HG03108 (cell line): ENCODE data around the gene SORBS1.

Experiments
- ATAC-seq: cut with Tn5 transposase; IDR thresholded peaks from one replicate; pipeline ENCODE4 v1.9.1; 2021; ENCODE audit warnings: moderate library complexity; ENCODE audit not compliant: unreplicated experiment

Gene SORBS1

DNA sequence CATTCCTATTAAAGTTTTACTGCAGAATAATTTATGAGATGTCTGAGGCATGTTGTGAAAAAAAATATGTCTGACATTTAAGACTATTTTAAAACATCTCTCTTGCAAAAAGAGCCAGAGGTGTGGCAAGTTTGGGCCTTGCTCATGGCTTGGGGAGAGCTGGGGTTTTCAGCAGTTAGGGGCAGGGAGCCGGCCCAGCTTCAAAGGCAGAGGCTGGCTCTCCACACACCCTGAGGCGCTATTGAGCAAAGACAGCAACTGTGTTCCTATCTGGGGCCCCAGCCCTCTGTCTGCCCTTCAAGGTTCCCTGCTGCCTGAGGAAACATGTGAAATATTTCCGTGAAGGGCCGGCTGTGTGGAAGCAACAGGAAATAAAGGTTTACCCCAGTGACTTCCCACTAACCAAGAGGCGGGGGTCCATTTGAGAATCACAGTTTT lies 94.0 kb downstream of the SORBS1 start:
- ATAC-seq, result no peak

DNA sequence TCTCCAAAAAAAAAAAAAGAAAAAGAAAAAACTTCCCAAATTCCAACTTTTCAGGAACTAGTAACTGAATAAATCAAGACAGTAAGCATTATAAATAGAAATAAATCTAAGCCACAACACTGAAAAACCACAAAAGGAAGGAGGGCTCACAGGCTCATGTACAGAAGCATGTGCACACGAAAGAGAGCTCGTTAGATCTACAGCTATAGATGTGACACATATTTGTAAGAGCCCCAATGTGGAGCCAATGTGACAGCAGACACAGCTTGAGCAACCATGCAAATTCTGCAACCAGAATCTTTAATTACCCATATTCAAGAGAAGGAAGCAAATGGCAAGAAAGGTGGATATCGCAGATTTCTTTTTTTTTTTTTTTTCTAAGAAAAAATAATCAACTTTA lies 94.7 kb downstream of the SORBS1 start:
- ATAC-seq, result no peak

DNA sequence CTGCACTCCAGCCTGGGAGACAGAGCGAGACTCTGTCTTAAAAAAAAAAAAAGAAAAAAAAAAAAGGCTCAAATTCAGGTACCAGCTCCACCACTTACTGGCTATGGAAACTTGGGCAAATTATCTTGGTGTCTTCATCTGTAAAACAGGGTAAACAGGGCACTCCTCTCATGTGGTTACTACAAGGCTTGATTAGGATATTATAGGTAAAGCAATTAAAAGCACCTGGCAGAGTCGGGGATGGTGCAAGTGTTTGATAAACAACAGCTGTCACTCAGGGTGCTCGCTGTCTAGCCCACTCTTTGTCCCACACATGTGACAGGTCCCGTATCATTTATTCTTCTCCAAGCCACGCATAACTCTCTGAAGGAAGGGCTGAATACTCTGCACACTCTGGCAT lies 96.9 kb downstream of the SORBS1 start:
- no peak for ATAC-seq

DNA sequence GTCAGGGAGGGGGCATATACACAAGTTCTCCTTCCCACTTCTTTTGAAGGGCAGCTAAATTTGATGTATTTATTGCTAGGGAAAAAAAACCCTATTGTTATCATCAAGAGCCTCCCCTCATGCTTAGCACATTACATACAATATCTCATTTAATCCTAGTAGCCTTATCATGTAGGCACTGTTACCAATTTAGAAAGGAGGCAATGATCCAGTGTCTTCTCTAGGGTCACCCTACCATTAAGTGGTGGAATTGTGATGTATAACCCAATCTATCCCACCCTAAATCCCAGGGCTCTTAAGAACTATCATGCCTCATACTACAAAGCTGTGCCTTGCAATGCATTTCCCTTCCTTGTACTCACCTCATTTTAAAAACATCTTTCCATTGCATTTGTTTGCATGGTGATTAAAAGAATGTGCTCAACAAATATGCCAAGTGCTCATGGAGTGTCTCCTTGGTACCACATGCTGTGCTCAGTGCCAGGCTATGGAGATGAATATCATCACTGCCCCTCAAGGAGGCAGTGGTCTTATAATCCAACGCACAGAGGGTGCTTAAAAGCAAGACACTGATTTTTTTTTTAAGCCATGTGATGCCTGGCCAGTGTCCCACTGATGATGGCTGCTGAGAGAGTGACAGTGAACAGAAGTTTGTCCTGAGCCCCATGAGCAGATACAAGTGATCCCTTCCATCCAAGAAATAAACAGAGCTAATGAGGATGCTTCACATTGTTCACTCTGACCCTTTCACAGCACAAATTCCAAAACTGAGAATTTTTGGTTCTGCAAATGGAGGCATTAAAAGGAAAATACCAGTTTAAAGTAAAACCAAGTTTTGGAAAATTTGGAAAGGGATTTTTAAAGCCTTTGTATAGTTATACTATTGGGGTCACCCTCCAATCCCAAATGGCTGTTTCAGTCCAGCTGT lies 98.2 kb downstream of the SORBS1 start:
- no peak for ATAC-seq

GRCh38 chr10:95461611-95462010 lies 99.6 kb downstream of the SORBS1 start:
- no peak for ATAC-seq

DNA sequence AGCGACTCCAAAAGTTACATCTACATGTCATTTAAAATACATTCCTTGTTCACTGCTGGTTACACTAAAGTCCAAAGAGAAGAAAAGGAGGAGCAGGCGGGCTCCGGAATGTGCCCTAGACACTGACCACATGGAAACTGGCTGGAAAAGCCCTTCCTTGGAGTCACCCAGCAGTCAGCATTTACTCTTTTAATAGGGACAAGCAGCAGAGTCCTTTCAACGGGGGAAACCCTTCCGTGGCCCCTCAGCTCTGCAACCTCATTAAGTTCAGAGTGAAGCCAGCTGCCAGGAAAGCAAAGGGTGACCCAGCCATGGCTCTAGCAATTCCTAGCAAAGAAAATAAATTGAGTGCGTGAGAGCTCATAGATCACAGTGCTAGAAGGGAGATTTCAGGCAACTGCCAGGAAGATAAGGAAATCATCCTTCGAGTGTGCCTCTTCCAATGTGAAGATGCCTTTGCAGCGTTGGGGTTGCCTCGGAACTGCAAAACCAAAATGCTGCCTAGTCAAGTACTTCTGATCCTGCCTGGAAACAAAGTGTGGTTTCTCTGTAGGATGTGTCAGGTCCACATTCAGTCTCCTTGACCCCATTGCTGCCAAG lies 101.6 kb downstream of the SORBS1 start:
- ATAC-seq, result no peak

DNA sequence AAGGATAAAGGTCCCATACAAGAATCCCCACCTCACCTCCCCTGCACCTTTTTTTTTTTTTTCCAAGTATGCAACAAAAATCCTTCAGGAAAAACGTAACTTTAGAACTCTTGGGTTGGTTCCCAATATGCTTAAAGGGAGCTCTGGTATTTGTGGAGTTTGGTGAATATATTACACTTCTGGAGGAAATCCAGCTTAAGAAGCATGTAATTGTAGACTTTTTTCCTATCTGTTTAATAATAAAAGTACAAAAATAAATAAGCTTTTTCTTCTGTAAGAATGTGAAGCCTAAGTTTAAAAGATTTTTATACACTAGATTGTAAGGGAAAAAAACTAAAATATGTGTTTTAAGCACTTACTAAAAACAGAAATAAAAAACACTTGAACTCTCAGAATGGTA lies 102.3 kb downstream of the SORBS1 start:
- ATAC-seq, result no peak

DNA sequence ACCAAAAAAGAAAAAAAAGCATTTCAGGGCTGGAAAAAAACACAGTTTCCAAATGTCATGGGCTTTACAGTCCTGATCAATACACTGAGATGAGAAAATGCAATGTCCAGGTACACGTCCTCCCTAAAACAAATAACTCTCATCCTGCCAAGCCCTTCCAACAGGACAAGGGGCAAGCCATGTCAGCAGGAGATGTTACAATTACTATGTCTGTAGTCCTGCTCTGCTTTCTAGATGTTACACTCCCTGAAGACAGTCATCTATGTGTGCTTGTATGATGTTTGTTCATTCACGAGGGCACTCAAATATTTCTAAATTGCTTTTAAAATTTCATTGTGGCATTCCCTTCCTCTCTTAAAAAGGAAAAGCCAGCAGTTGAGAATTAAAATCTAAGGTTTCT lies 103.2 kb downstream of the SORBS1 start:
- no peak for ATAC-seq

- no peak for ATAC-seq
Measured at GRCh38 chr10:95457319-95457886, 103.8 kb downstream of the SORBS1 start.

GRCh38 chr10:95456516-95456915 lies 104.7 kb downstream of the SORBS1 start:
- ATAC-seq, result no peak

DNA sequence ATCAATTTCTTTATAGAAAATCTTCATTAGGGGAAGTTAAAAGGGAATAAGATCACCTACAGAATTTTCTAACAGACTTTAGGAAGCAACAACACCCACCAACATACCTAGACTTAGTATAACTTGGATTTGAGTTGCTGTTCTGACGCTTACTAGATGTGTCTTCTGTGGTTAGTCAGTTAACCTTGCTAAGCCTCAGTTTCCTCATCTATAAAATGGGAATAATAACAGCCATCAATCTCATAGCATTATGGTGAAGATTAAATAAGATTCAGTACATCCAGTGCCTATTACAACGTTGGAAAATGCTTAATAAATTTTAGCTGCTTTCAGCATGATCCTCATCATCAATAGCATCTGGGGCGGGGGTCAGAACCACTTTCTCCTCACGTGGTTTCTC lies 106.2 kb downstream of the SORBS1 start:
- ATAC-seq, result no peak

DNA sequence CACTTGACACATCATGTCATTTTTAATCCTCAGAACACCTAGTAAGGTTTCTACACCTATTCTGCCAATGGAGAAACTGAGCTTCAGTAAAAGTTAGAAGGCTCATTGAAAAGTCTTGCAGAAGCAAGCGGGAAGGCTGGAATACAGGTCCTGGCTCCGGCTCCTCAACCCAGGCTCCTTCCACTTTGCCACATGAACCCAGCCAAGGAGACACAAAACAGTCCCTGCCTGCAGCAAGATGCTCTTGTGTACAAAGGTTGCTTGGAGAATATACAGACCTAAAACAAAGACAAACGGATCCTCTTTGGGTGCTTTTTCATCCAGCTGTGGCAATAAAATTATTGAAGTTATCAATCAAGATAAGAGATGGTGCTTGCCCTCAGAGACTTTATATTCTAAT lies 106.8 kb downstream of the SORBS1 start:
- no peak for ATAC-seq

GRCh38 chr10:95451568-95452524 lies 109.3 kb downstream of the SORBS1 start:
- no peak for ATAC-seq

- no peak for ATAC-seq
Measured at GRCh38 chr10:95451150-95451549, 110.0 kb downstream of the SORBS1 start.

DNA sequence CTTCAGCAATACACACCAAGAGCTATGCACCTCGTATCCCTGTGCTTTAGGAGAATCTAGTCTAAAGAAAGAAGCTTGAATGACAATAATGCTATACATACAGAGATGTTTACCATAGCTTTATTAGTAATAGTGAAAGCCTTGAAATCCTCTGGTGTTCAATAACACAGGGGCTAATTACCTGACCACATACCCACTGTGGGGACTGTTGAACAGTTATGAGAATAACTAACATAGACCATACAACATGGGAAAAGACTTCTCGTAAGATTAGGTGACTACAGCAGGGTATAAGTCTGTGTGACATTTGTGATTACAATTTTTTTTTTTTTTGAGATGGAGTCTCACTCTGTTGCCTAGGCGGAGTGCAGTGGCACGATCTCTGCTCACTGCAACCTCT lies 111.0 kb downstream of the SORBS1 start:
- ATAC-seq, result no peak

DNA sequence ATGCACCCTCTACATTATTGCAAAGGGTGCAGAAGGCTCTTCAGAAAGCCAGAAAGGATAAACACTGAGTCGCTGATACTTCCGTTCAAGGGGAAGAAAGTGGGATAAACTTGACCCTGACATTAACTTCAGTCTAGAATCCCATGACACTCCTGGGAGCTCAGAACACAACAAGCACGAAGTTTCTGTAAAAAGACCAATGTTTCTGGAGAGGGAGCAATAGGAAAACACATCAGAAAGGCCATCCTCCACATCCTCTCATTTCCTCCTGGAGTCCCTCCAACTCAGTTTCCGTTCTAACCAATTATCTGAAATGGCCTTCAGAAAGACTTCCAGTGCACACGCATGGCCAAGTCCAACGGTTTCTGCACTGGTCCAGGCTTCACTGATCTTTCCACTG lies 113.5 kb downstream of the SORBS1 start:
- no peak for ATAC-seq

GRCh38 chr10:95445837-95446486 lies 115.2 kb downstream of the SORBS1 start:
- ATAC-seq, result no peak

DNA sequence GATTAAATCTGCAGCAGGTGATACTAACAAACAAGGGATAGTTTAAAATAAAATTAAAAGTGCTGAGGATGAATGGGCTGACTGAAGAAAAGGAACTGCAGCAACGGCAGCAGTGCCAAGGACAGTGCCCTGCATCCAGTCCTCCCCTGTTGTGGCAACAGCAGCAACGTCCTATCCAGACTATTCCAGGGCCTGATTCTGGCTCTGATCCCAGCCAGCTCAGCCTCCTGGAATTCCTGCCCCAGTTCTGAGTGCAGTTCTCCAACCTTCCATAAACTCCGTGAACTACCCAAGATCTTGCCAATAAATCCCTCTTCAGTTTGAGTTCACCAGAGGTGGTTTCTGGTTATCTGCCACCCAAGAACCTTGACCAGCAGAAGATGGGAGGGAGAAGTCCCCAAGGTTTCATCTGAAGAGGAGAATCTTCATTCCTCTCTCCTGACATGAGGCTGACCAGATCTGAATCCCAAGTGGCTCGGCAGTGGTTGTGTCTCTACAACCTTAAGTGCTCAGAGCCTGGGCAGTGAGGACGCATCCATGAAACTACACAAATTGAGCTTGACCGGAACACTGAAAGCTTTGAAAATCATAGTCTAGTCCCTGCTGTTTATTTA lies 115.8 kb downstream of the SORBS1 start:
- no peak for ATAC-seq

- no peak for ATAC-seq
Measured at GRCh38 chr10:95444792-95445191, 116.4 kb downstream of the SORBS1 start.

- no peak for ATAC-seq
Measured at GRCh38 chr10:95443636-95444035, 117.5 kb downstream of the SORBS1 start.
